Pons (tissue), 1 donor: ENCODE results near the gene PSMB11.

Source experiments
- DNase-seq: peaks from one replicate; pipeline ENCODE4 v3.0.0-alpha.2; 2016; ENCODE audit warnings: low spot score

The PSMB11 gene

GRCh38 chr14:23058654-23059504 is 16.9 kb downstream of the PSMB11 start:
- DNase-seq: no peak

GRCh38 chr14:23060536-23061260 is 18.7 kb downstream of the PSMB11 start:
- DNase-seq: no peak

- DNase-seq: no peak
These were observed 20.0 kb downstream of the PSMB11 start for GRCh38 chr14:23062002-23062401.

GRCh38 chr14:23063601-23064000 is 21.6 kb downstream of the PSMB11 start:
- DNase-seq: no peak

- no peak for DNase-seq
These were observed 24.4 kb downstream of the PSMB11 start for GRCh38 chr14:23066368-23066767.

GRCh38 chr14:23066855-23067744 is 25.1 kb downstream of the PSMB11 start:
- DNase-seq: no peak

- no peak for DNase-seq
These were observed 26.1 kb downstream of the PSMB11 start for GRCh38 chr14:23067847-23068788.

- peak; percentile 96 for DNase-seq
These were observed 26.9 kb downstream of the PSMB11 start for GRCh38 chr14:23068789-23069412.

- no peak for DNase-seq
These were observed 27.4 kb downstream of the PSMB11 start for GRCh38 chr14:23069413-23069806.

- no peak for DNase-seq
These were observed 28.5 kb downstream of the PSMB11 start for GRCh38 chr14:23070262-23071129.

- peak; percentile 90 for DNase-seq
These were observed 29.4 kb downstream of the PSMB11 start for GRCh38 chr14:23071244-23071920.

GRCh38 chr14:23071921-23072539 is 30.0 kb downstream of the PSMB11 start:
- DNase-seq: no peak

- DNase-seq: no peak
These were observed 32.9 kb downstream of the PSMB11 start for GRCh38 chr14:23074906-23075305.

- DNase-seq: peak; percentile 44
These were observed 34.9 kb downstream of the PSMB11 start for GRCh38 chr14:23076785-23077408.

- no peak for DNase-seq
These were observed 36.0 kb downstream of the PSMB11 start for GRCh38 chr14:23077962-23078361.

GRCh38 chr14:23078692-23079116 is 36.7 kb downstream of the PSMB11 start:
- DNase-seq: peak; percentile 72

GRCh38 chr14:23079716-23080115 is 37.7 kb downstream of the PSMB11 start:
- DNase-seq: no peak

- DNase-seq: no peak
These were observed 38.5 kb downstream of the PSMB11 start for GRCh38 chr14:23080474-23080873.
